ENCODE results near the gene UBE2R2. TPM values are rescaled to one million over a fixed set of nuclear protein-coding genes. Genes with fewer than 3 reads are reported as not detected.
"Not testable (repeated sequence)": the region's sequence is repeated elsewhere in the genome, so short reads cannot be mapped to it uniquely, and the experiment has no call there.

The UBE2R2 gene
- total and polyA plus RNA-seq, 2 donors = 24.2 to 27.3 TPM

DNA sequence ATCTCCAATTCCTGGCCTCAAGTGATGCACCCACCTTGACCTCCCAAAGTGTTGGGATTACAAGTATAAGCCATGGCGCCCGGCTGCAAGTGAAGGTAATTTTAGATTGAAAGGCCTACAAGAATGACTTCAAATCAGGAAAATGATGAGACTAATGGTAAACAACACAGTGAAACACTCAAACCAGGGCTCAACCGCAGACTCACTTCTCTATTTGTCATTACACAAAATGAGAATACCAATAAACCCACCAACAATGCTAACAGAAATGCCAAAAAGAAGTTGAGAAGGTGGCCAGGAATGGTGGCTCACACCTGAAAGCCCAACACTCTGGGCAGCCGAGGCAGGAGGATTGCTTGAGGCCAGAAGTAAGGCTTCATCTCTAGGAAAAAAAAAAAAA is 139.6 kb downstream of the UBE2R2 start:
- no peaks in the 10 kb centered on the region for H3K4me1 ChIP-seq (ENCODE audit: insufficient read depth)
- WGBS = 81% methylated on average over 4 of the region's 4 CpGs
- no peak overlapping the region for H3K4me3 ChIP-seq (ENCODE audit: low read depth, low read length)
- DNase-seq (ENCODE audit: extremely low spot score) = no peak
- peaks cover under 1% of the 10 kb centered on the region for H3K36me3 ChIP-seq (ENCODE audit: insufficient read depth)
- H3K27ac ChIP-seq (ENCODE audit: low read depth) = no peak overlapping the region

DNA sequence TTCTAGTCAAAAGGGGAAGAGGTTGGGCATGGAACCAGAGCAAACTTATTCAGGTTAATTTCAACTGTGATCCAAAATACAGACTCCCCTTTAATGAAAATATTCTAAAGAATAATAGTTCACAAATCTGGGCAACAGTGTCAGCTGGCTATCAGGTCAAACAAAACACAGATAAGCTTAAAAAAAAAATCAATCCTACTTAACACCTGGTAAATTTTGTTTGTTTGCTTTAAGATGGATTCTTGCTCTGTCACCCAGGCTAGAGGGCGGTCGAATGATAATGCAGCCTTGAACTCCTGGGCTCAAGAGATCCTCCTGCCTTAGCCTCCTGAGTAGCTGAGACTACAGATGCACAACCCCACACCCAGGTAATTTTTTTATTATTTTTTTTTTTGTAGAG is 142.8 kb downstream of the UBE2R2 start:
- no peaks in the 10 kb centered on the region for H3K4me1 ChIP-seq (ENCODE audit: insufficient read depth)
- DNase-seq (ENCODE audit: extremely low spot score) = no peak
- no peak overlapping the region for H3K27ac ChIP-seq (ENCODE audit: low read depth)
- H3K4me3 ChIP-seq (ENCODE audit: low read depth, low read length) = no peak overlapping the region
- 95% methylated on average over 2 of the region's 2 CpGs for WGBS
- no peaks in the 10 kb centered on the region for H3K36me3 ChIP-seq (ENCODE audit: insufficient read depth)

DNA sequence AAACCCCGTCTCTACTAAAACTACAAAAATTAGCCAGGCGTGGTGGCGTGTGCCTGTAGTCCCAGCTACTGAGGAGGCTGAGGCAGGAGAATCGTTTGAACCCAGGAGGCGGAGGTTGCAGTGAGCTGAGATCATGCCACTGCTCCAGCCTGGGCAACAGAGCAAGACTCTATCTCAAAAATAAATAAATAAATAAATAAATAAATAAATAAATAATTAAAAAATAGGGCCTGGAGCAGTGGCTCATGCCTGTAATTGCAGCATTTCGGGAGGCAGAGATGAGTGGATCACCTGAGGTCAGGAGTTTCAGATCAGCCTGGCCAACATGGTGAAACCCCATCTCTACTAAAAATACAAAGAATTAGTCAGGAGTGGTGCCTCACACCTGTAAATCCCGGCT is 145.5 kb downstream of the UBE2R2 start:
- H3K36me3 ChIP-seq (ENCODE audit: insufficient read depth); H3K4me3 ChIP-seq (ENCODE audit: low read depth, low read length); H3K27ac ChIP-seq (ENCODE audit: low read depth); H3K4me1 ChIP-seq (ENCODE audit: insufficient read depth); DNase-seq (ENCODE audit: extremely low spot score): not testable (repeated sequence)
- 84% methylated on average over 7 of the region's 7 CpGs for WGBS

- no peak overlapping the region for H3K27ac ChIP-seq (ENCODE audit: low read depth)
- peaks cover 3% of the 10 kb centered on the region for H3K4me1 ChIP-seq (ENCODE audit: insufficient read depth)
- DNase-seq (ENCODE audit: extremely low spot score) = no peak
- no peaks in the 10 kb centered on the region for H3K36me3 ChIP-seq (ENCODE audit: insufficient read depth)
- 94% methylated on average over 2 of the region's 2 CpGs for WGBS
- no peak overlapping the region for H3K4me3 ChIP-seq (ENCODE audit: low read depth, low read length)
These were observed 147.3 kb downstream of the UBE2R2 start for GRCh38 chr9:33964086-33964768.

Small RNA genes within 50 kb of the gene (small RNA-seq; reads per million reads assigned to genes)
- not detected for gene RF00019
- gene RNU4ATAC11P = not detected
- 43.5 reads per million, percentile 96 among the genes with 10 or more reads in this experiment for gene SNORD121A
- gene SNORD121B = not detected

Other genes with a start within 250 kb of the UBE2R2 start
- gene PRSS3, start 21.6 kb upstream of the UBE2R2 start, total RNA-seq = not detected
- 1.9 TPM for gene PRSS3, start 21.6 kb upstream of the UBE2R2 start, polyA plus RNA-seq
- 51.0 TPM for gene UBAP2, start 231.7 kb downstream of the UBE2R2 start, total RNA-seq
- gene UBAP2, start 231.7 kb downstream of the UBE2R2 start, polyA plus RNA-seq = 16.4 TPM